Endothelial cell of umbilical vein (primary cell): ENCODE data around the gene SLC10A7. TPM values are rescaled to one million over a fixed set of nuclear protein-coding genes. Genes with fewer than 3 reads are reported as not detected.

Experiments
- BruUV-seq: library from RNA; stranded (reverse); fragments of 400-500 nt; replicated peaks from 2 replicates; lab custom pipeline; 2021; lab: Mats Ljungman, UMichigan
- CTCF ChIA-PET: fragments of 300-600, 350-600 bp; sonication (Branson Sonifier 250); formaldehyde crosslinking; loops from one replicate; lab custom pipeline; 2021; ENCODE audit warnings: antibody characterized with exemption, inconsistent platforms; lab: Charles Lee
- POLR2A ChIA-PET: fragments of 300-600, 350-600 bp; sonication (Branson Sonifier 250); formaldehyde crosslinking; loops from one replicate; lab custom pipeline; 2021; ENCODE audit warnings: antibody characterized with exemption, inconsistent platforms; lab: Charles Lee
- DNase-seq: peaks from one replicate; pipeline ENCODE4 v3.0.0-alpha.2; 2011; ENCODE audit warnings: low read depth, low spot score
- FAIRE-seq: peaks from 2 replicates; lab custom pipeline; 2011; peaks lifted over from hg19 to GRCh38; lab: Jason Lieb, UNC
- H2AFZ ChIP-seq: 2 replicates; pipeline ENCODE4 v1.6.0; 2012; ENCODE audit warnings: low read depth, low read length, control low read depth, inconsistent platforms
- H3K27ac ChIP-seq: 2 replicates; pipeline ENCODE4 v1.5.1; 2011; ENCODE audit warnings: low read depth, mild to moderate bottlenecking, control low read depth, low read length, moderate library complexity; ENCODE audit not compliant: insufficient read depth
- H3K27me3 ChIP-seq, 2 experiments: 2 replicates each; pipeline versions ENCODE4 v1.6.0 to v1.6.1; 2011; ENCODE audit warnings: low read length in 2 of 2, mixed read lengths in 1 of 2; ENCODE audit not compliant: control insufficient read depth in 2 of 2, insufficient read depth in 2 of 2
- H3K36me3 ChIP-seq, 2 experiments: 2 replicates in 1 of 2; 3 replicates in 1 of 2; pipeline ENCODE4 v1.5.1; 2011; ENCODE audit warnings: low read length in 2 of 2, mild to moderate bottlenecking in 1 of 2, moderate library complexity in 1 of 2; ENCODE audit not compliant: control insufficient read depth in 2 of 2, insufficient read depth in 2 of 2; ENCODE audit errors: extremely low read depth in 1 of 2
- H3K4me1 ChIP-seq: 3 replicates; pipeline ENCODE4 v1.5.1; 2011; ENCODE audit warnings: mild to moderate bottlenecking, low read length; ENCODE audit not compliant: control insufficient read depth, insufficient read depth; ENCODE audit errors: extremely low read depth
- H3K4me2 ChIP-seq: 2 replicates; pipeline ENCODE4 v1.6.1; 2011; ENCODE audit warnings: low read length, control low read depth, mixed read lengths; ENCODE audit not compliant: insufficient read depth
- H3K4me3 ChIP-seq, 3 experiments: fragments of 200-600 bp in 1 of 3; sonication (generic), shearing (Covaris generic) in 1 of 3; replicated peaks in 1 of 3; 2 replicates each; pipeline ENCODE4 v1.5.1; 2011 to 2016; ENCODE audit warnings: control low read depth in 3 of 3, low read length in 3 of 3, mild to moderate bottlenecking in 2 of 3, inconsistent platforms in 1 of 3, low read depth in 1 of 3, moderate library complexity in 1 of 3; ENCODE audit not compliant: insufficient read depth in 1 of 3
- H3K79me2 ChIP-seq: 2 replicates; pipeline ENCODE4 v1.6.0; 2012; ENCODE audit warnings: low read length, inconsistent platforms; ENCODE audit not compliant: control insufficient read depth, insufficient read depth
- H3K9ac ChIP-seq: replicated peaks from 2 replicates; pipeline ENCODE3; 2011; ENCODE audit warnings: low read length, control low read depth; ENCODE audit not compliant: insufficient read depth; ENCODE audit errors: extremely low read depth
- H3K9me1 ChIP-seq: replicated peaks from 3 replicates; pipeline ENCODE4 v1.6.0; 2011; ENCODE audit warnings: mild to moderate bottlenecking, low read length; ENCODE audit not compliant: control insufficient read depth, insufficient read depth; ENCODE audit errors: extremely low read depth
- H3K9me3 ChIP-seq: replicated peaks from 2 replicates; pipeline ENCODE4 v1.5.1; 2012; ENCODE audit warnings: low read length, inconsistent platforms; ENCODE audit not compliant: control insufficient read depth, insufficient read depth
- H4K20me1 ChIP-seq: replicated peaks from 2 replicates; pipeline ENCODE3; 2011; ENCODE audit warnings: mild to moderate bottlenecking, low read length; ENCODE audit not compliant: control insufficient read depth, insufficient read depth; ENCODE audit errors: extremely low read depth
- EZH2 ChIP-seq: IDR thresholded peaks from 2 replicates; pipeline ENCODE4 v1.6.1; 2012; ENCODE audit warnings: borderline replicate concordance, low read depth, mild to moderate bottlenecking, moderate library complexity, low read length, inconsistent platforms; ENCODE audit not compliant: severe bottlenecking
- FOS ChIP-seq: IDR thresholded peaks from 2 replicates; pipeline ENCODE4 v1.6.1; 2011; ENCODE audit warnings: mild to moderate bottlenecking, low read length, moderate library complexity, borderline replicate concordance; ENCODE audit not compliant: insufficient read depth
- GATA2 ChIP-seq: IDR thresholded peaks from 2 replicates; pipeline ENCODE4 v1.7.0; 2011; ENCODE audit warnings: low read depth, mild to moderate bottlenecking, moderate library complexity, mixed read lengths, low read length; ENCODE audit not compliant: insufficient read length, insufficient read depth
- JUN ChIP-seq: IDR thresholded peaks from 2 replicates; pipeline ENCODE4 v1.6.1; 2011; ENCODE audit warnings: borderline replicate concordance, low read depth; ENCODE audit not compliant: insufficient read length, insufficient read depth
- MYC ChIP-seq: IDR thresholded peaks from one replicate; pipeline ENCODE4 v1.6.1; 2011; ENCODE audit warnings: mild to moderate bottlenecking, low read depth, low read length
- POLR2A ChIP-seq: IDR thresholded peaks from 2 replicates; pipeline ENCODE4 v1.6.1; 2012; ENCODE audit warnings: low read depth, mild to moderate bottlenecking, control low read depth, low read length
- POLR2AphosphoS5 ChIP-seq: IDR thresholded peaks from 2 replicates; pipeline ENCODE4 v1.6.1; 2012; ENCODE audit warnings: low read depth, mild to moderate bottlenecking, control low read depth, low read length, moderate library complexity; ENCODE audit not compliant: insufficient read depth
- dilution Hi-C: fragments of 300-500 bp; cut with MboI; formaldehyde crosslinking; loops from one replicate; pipeline ENCODE4 v1.15.0; 2019; ENCODE audit warnings: low sequenced_read_pairs; ENCODE audit not compliant: extremely low pct_ligation_motif_present
- intact Hi-C: fragments of 100-400 bp; cut with micrococcal nuclease; formaldehyde crosslinking; loops from one replicate; pipeline ENCODE4 v1.10.0; 2022
- polyA plus RNA-seq, 4 experiments: library from polyadenylated mRNA; depleted of rRNA in 3 of 4; stranded (reverse) in 3 of 4; unstranded in 1 of 4; fragments of >200 nt; gene quantifications; 2 replicates each; pipeline versions ENCODE4 v1.2.1 to v1.2.3, GENCODE V29; 2011 to 2012; ENCODE audit warnings: missing spikeins in 1 of 4
- total RNA-seq: library from RNA; stranded (reverse); gene quantifications from 2 replicates; pipeline ENCODE4 v1.2.3, GENCODE V29; 2021
- TF ChIP-seq, protein P1 (sequence below): IDR thresholded peaks from 2 replicates; pipeline ENCODE4 v1.6.1; 2011; ENCODE audit not compliant: insufficient read depth, insufficient read length
- TF ChIP-seq, protein P2 (sequence below), 2 donors: IDR thresholded peaks; 1 replicate in 1 of 2; 2 replicates in 1 of 2; pipeline ENCODE4 v1.5.1; 2011; ENCODE audit warnings: low read length in 2 of 2, mild to moderate bottlenecking in 2 of 2, moderate library complexity in 2 of 2, control low read depth in 1 of 2, inconsistent platforms in 1 of 2, low read depth in 1 of 2; ENCODE audit not compliant: insufficient read depth in 1 of 2; ENCODE audit errors: extremely low read depth in 1 of 2

Gene SLC10A7
- total and polyA plus RNA-seq, 2 donors (not counting 3 experiments of a cell fraction or from before 2014, with no cell fraction given) = 13.6 to 20.4 TPM

DNA sequence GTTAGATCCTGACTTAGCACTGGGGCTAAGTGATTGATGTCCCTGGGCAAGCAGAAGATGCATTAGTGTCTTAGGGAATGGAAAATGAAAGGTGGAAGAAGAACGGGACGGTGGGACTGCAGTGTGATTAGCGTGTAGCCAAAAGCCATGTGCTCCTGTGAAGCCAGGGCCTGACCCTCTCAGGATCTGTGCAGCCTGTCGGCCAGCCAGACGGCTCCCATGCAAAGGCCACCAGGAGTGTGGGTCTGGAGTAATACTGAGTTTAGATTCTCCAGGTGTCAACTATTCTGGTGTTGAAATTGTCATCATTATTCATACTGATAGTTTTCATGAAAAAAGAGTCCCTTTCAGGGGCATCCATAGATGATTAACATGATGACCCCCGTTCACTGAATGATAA is 275.4 kb downstream of the SLC10A7 start:
- Histone ChIP-seq H3K4me1 (peaks cover 22% of the 10 kb centered on the region), H3K27ac (no peak overlapping the region), H3K4me2 (no peak overlapping the region), H3K9me3 (no peaks in the 10 kb centered on the region), H3K9me1 (no peaks in the 10 kb centered on the region), H3K79me2 (no peaks in the 10 kb centered on the region), H2AFZ (no peak overlapping the region), H3K27me3 (no peaks in the 10 kb centered on the region), H3K9ac (no peak overlapping the region), H3K36me3 (no peaks in the 10 kb centered on the region), H4K20me1 (no peaks in the 10 kb centered on the region), H3K4me3 (no peak overlapping the region)
- intact Hi-C loops = no loop called here
- BruUV-seq = no TSS peak
- POLR2A ChIA-PET = no interaction called here
- TF ChIP-seq, protein P1, sequence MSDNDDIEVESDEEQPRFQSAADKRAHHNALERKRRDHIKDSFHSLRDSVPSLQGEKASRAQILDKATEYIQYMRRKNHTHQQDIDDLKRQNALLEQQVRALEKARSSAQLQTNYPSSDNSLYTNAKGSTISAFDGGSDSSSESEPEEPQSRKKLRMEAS = no peak
- TF ChIP-seq, protein P2, sequence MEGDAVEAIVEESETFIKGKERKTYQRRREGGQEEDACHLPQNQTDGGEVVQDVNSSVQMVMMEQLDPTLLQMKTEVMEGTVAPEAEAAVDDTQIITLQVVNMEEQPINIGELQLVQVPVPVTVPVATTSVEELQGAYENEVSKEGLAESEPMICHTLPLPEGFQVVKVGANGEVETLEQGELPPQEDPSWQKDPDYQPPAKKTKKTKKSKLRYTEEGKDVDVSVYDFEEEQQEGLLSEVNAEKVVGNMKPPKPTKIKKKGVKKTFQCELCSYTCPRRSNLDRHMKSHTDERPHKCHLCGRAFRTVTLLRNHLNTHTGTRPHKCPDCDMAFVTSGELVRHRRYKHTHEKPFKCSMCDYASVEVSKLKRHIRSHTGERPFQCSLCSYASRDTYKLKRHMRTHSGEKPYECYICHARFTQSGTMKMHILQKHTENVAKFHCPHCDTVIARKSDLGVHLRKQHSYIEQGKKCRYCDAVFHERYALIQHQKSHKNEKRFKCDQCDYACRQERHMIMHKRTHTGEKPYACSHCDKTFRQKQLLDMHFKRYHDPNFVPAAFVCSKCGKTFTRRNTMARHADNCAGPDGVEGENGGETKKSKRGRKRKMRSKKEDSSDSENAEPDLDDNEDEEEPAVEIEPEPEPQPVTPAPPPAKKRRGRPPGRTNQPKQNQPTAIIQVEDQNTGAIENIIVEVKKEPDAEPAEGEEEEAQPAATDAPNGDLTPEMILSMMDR (IDR thresholded peaks at IDR 0.05; ENCODE audit: extremely low read depth in 1 of 2, insufficient read depth in 1 of 2, low read depth in 1 of 2, low read length in 2 of 2) = no peak
- TF ChIP-seq GATA2 (no peak), JUN (no peak), POLR2AphosphoS5 (no peak), POLR2A (no peak), MYC (no peak), EZH2 (no peak), FOS (no peak)
- DNase-seq (no peak), FAIRE-seq (no peak)
- dilution Hi-C loops = no loop called here
- CTCF ChIA-PET = no interaction called here
